ENCODE measurements around the gene SLC16A8.

SLC16A8 gene

DNA sequence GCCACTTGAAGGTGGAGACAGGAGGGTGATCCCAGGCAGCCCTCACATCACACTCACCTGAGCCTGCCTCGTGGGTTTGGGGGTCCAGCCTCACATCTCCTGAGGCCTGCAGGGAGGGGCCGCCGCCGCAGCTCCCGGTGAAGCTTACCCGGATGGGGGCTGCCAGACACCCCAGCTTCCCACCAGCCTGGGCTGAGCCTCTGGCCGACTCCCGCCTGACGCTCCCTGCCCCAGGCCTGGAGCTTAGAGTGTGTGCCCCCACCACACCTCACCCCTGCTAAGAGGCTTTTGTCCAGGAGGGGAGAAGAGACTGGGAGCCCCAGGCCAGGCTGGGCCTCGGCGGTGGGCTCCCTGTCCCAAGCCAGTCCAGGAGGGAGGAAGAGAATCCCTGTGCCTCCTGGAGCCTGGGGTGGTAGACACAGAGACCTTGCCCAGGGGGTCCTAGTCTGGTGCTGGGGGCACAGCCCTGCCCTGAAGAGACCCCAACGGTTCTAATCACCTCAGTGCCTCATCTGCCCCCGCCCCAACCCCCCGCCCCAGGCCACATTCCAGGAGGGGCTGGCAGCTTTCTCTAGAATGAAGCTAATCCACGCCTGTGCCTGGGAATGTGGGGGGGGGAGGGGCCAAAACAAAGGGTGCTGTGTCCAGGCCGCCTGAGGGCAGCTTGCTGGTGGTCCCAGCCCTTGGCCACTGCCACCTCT, at the start of gene SLC16A8:
TSS of gene SLC16A8 (minus strand) at position 254 of the 701 bp plus-strand sequence. CDS start 1,311 bp downstream, outside the sequence.
- DNase-seq (ENCODE audit: extremely low spot score) = no peak
- POLR2A ChIA-PET = interaction anchor here (0.6 kb wide), 2 partner anchors 20 to 467 kb away, joined by 6 read pairs; no protein-coding TSS in a partner anchor
- CTCF ChIA-PET = no interaction called here
- no peak for TF ChIP-seq CTCF (IDR thresholded peaks at IDR 0.05; ENCODE audit: control extremely low read depth, extremely low read depth, low read depth, missing control alignments)

- ChIA-PET CTCF (interaction anchor here (1.4 kb wide), 1 partner anchor 19 kb away, joined by 6 read pairs; no protein-coding TSS in a partner anchor), POLR2A (no interaction called here)
- no peak for TF ChIP-seq CTCF (IDR thresholded peaks at IDR 0.05; ENCODE audit: control extremely low read depth, extremely low read depth, low read depth, missing control alignments)
- no peak for DNase-seq (ENCODE audit: extremely low spot score)
These were observed 49.3 kb upstream of the SLC16A8 start for GRCh38 chr22:38133331-38133730.

DNA sequence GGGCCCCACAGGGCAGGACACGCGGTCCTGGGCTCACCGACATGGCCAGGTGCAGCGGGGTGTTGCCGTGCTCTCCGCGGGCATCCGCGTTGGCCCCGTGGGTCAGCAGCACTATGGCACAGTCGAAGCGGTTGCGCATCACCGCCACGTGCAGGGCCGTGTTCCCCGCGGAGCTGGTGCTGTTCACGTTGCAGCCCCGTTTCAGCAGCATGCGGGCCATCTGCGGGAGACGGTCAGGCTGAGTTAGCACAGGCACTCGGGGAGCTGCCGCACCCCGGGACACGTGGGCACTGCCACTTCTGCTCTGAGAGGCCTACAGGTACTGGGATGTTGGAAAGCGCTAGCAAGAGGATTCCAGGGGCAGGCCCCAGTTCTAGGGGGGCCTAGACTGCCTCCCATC, 48.8 kb upstream of the SLC16A8 start:
- CTCF ChIA-PET = interaction anchor here (1.4 kb wide), 1 partner anchor 18 kb away, joined by 6 read pairs; no protein-coding TSS in a partner anchor

DNA sequence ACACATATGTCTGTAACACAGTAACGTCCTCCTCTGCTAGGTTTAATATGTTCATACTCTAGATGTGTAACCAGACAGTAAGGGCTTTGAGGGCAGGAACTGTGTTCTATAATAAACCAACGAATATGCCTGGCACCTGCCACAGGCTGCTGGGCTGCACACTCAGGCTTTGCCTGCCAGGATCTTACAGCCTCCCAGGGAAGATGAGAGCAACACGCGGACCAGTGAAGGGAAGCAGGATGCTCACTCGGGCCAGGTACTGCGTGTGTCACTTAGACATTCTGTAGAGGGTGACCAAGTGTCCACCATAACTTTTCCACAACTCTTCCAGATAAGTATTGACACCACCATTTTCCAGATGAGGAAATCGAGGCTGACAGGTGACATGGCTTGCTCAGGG, 48.2 kb upstream of the SLC16A8 start:
- DNase-seq (ENCODE audit: extremely low spot score) = no peak
- ChIA-PET POLR2A (no interaction called here), CTCF (interaction anchor here (1.2 kb wide), 1 partner anchor 10 kb away, joined by 3 read pairs; no protein-coding TSS in a partner anchor)
- no peak for TF ChIP-seq CTCF (IDR thresholded peaks at IDR 0.05; ENCODE audit: control extremely low read depth, extremely low read depth, low read depth, missing control alignments)

More for the DNA sequence above, 48.8 kb upstream of the SLC16A8 start:
- POLR2A ChIA-PET = no interaction called here
- no peak for TF ChIP-seq CTCF (IDR thresholded peaks at IDR 0.05; ENCODE audit: control extremely low read depth, extremely low read depth, low read depth, missing control alignments)
- DNase-seq (ENCODE audit: extremely low spot score) = no peak

DNA sequence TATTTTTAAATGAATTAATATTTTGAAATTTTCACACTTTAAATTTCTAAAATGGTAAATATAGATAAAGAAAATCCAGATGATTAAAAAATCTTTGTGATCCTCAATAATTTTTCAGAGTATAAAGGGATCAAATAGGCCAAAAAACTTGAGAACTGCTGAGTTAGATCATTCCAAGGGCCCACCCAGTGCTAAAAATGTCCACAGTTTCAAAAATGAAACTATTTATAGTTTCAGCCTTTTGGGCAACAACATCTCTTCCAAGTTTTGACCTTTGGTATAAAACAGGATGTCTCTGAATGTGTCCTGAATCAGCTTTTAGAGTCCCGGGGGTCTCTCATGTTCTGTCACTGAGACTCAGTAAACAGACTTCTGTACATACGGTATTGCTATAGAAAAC, 47.4 kb upstream of the SLC16A8 start:
- POLR2A ChIA-PET = no interaction called here
- no peak for TF ChIP-seq CTCF (IDR thresholded peaks at IDR 0.05; ENCODE audit: control extremely low read depth, extremely low read depth, low read depth, missing control alignments)
- CTCF ChIA-PET = interaction anchor here (1.2 kb wide), 1 partner anchor 9 kb away, joined by 3 read pairs; no protein-coding TSS in a partner anchor
- DNase-seq (ENCODE audit: extremely low spot score) = no peak

DNA sequence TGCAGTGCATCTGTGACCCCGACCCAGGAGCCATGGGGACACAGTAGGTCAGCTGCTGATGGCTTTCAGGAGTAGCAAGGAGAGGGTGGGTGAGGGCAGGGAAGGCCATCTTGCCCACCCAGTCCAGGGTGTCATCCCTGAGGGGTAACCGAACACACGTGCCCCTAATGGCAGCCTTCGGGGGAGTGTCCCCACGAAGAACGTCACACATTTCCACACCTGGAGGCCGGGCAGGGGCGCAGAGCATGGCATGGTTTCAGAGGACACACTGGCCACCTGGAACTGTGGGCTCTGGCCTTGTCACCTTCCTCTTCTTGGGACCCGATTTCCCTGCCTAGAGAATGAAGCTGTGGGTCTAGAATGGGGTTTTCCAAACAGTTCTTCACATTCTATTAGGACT, 45.9 kb upstream of the SLC16A8 start:
- no peak for DNase-seq (ENCODE audit: extremely low spot score)
- CTCF ChIA-PET = no interaction called here
- POLR2A ChIA-PET = no interaction called here
- TF ChIP-seq CTCF (IDR thresholded peaks at IDR 0.05; ENCODE audit: control extremely low read depth, extremely low read depth, low read depth, missing control alignments) = no peak
